HCT116 (cell line): ENCODE measurements around the gene OLFML3. TPM values are rescaled to one million over a fixed set of nuclear protein-coding genes. Genes with fewer than 3 reads are reported as not detected.

Experiments used
- ATAC-seq: fragments of 200-7000 bp; cut with Tn5 transposase; 2 replicates; pipeline ENCODE4 v1.9.1; 2020; ENCODE audit warnings: mild to moderate bottlenecking, moderate library complexity
- BruUV-seq: library from RNA; stranded (reverse); fragments of 400-500 nt; replicated peaks from 2 replicates; lab custom pipeline; 2021; lab: Mats Ljungman, UMichigan
- CTCF ChIA-PET: fragments of 300-600 bp; sonication (Branson Sonifier 250); formaldehyde crosslinking; loops from one replicate; lab custom pipeline; 2021; ENCODE audit warnings: antibody characterized with exemption; lab: Charles Lee
- POLR2A ChIA-PET: fragments of 300-600, 350-600 bp; sonication (Branson Sonifier 250); formaldehyde crosslinking; loops from one replicate; lab custom pipeline; 2021; ENCODE audit warnings: antibody characterized with exemption; lab: Charles Lee
- RAD21 ChIA-PET, 2 experiments: fragments of 300-600 bp; sonication (Branson Sonifier 250); formaldehyde crosslinking; loops; one replicate each; lab custom pipeline; 2023; ENCODE audit warnings: low total read pairs in 2 of 2; ENCODE audit not compliant: uncharacterized antibody in 2 of 2, unreplicated experiment in 2 of 2, low non-redundant PET in 1 of 2; lab: Charles Lee
- DNase-seq: peaks from one replicate; pipeline ENCODE4 v3.0.0-alpha.2; 2010; ENCODE audit warnings: low read depth, low spot score
- H2AFZ ChIP-seq: fragments of 200-600 bp; shearing (Covaris generic), sonication (generic); 2 replicates; pipeline ENCODE4 v1.6.1; 2017; ENCODE audit warnings: low read depth, mixed run types, mixed read lengths, antibody characterized with exemption, low read length; ENCODE audit not compliant: poor library complexity, severe bottlenecking
- H3K27ac ChIP-seq: 2 replicates; pipeline ENCODE4 v1.5.1; 2012; ENCODE audit warnings: low read depth, low read length
- H3K27me3 ChIP-seq: fragments of 200-600 bp; sonication (generic); 2 replicates; pipeline ENCODE4 v1.6.1; 2016; ENCODE audit warnings: mixed run types, low read length, mixed read lengths; ENCODE audit not compliant: insufficient read depth
- H3K36me3 ChIP-seq, 2 experiments: fragments of 200-500 bp in 1 of 2; fragments of 200-600 bp in 1 of 2; sonication (Bioruptor generic) in 1 of 2; sonication (generic) in 1 of 2; 2 replicates each; pipeline versions ENCODE4 v1.5.1 to v1.6.1; 2014 to 2016; ENCODE audit warnings: low read length in 2 of 2, inconsistent platforms in 1 of 2, mixed read lengths in 1 of 2, mixed run types in 1 of 2; ENCODE audit not compliant: insufficient read depth in 2 of 2, control insufficient read depth in 1 of 2
- H3K4me1 ChIP-seq, 2 experiments: fragments of 200-600 bp in 1 of 2; sonication (generic) in 1 of 2; 2 replicates each; pipeline versions ENCODE4 v1.5.1 to v1.6.1; 2012 to 2017; ENCODE audit warnings: low read length in 2 of 2, inconsistent platforms in 1 of 2, mild to moderate bottlenecking in 1 of 2, mixed read lengths in 1 of 2, mixed run types in 1 of 2, moderate library complexity in 1 of 2; ENCODE audit not compliant: insufficient read depth in 2 of 2, control insufficient read depth in 1 of 2
- H3K4me2 ChIP-seq: fragments of 200-600 bp; sonication (generic); 2 replicates; pipeline ENCODE4 v1.6.1; 2017; ENCODE audit warnings: mixed run types, low read length, mixed read lengths
- H3K4me3 ChIP-seq, 2 experiments: fragments of 200-600 bp in 1 of 2; sonication (generic) in 1 of 2; replicated peaks in 1 of 2; 2 replicates each; pipeline ENCODE4 v1.5.1; 2011 to 2016; ENCODE audit warnings: low read length in 2 of 2, control low read depth in 1 of 2, low read depth in 1 of 2, mild to moderate bottlenecking in 1 of 2, mixed read lengths in 1 of 2, mixed run types in 1 of 2
- H3K79me2 ChIP-seq: fragments of 200-600 bp; sonication (generic); 2 replicates; pipeline ENCODE4 v1.6.1; 2017; ENCODE audit warnings: mild to moderate bottlenecking, mixed run types, low read length, moderate library complexity, mixed read lengths; ENCODE audit not compliant: insufficient read depth
- H3K9ac ChIP-seq: fragments of 200-600 bp; sonication (generic); 2 replicates; pipeline ENCODE4 v1.6.1; 2016; ENCODE audit warnings: low read length, mixed read lengths
- H3K9me2 ChIP-seq: fragments of 200-600 bp; sonication (generic), shearing (Covaris generic); 2 replicates; pipeline ENCODE4 v1.6.1; 2017; ENCODE audit warnings: mixed run types, mild to moderate bottlenecking, moderate library complexity; ENCODE audit not compliant: insufficient read depth
- H3K9me3 ChIP-seq, 2 experiments: fragments of 200-500 bp in 1 of 2; fragments of 200-600 bp in 1 of 2; sonication (Bioruptor generic) in 1 of 2; sonication (generic) in 1 of 2; 2 replicates each; pipeline ENCODE4 v1.6.1; 2014 to 2017; ENCODE audit warnings: low read length in 2 of 2, mixed read lengths in 2 of 2, inconsistent platforms in 1 of 2, low read depth in 1 of 2, mild to moderate bottlenecking in 1 of 2, mixed run types in 1 of 2, moderate library complexity in 1 of 2; ENCODE audit not compliant: control insufficient read depth in 1 of 2, insufficient read depth in 1 of 2
- H4K20me1 ChIP-seq: fragments of 200-600 bp; sonication (generic), shearing (Covaris generic); 2 replicates; pipeline ENCODE4 v1.6.1; 2017; ENCODE audit warnings: mixed run types, mild to moderate bottlenecking, moderate library complexity; ENCODE audit not compliant: insufficient read depth
- CBX3 ChIP-seq: IDR thresholded peaks from 2 replicates; pipeline ENCODE4 v1.6.1; 2012; ENCODE audit warnings: low read depth
- CEBPB ChIP-seq: IDR thresholded peaks from 2 replicates; pipeline ENCODE4 v1.6.1; 2012; ENCODE audit warnings: low read depth
- CTCF ChIP-seq, 3 experiments: fragments of 200-600 bp in 1 of 3; sonication (generic) in 1 of 3; IDR thresholded peaks in 2 of 3; conservative IDR thresholded peaks in 1 of 3; 2 replicates each; pipeline ENCODE4 v1.5.1; 2012 to 2017; ENCODE audit warnings: low read depth in 2 of 3, low read length in 2 of 3, antibody characterized with exemption in 1 of 3, borderline replicate concordance in 1 of 3, control low read depth in 1 of 3, mild to moderate bottlenecking in 1 of 3, mixed read lengths in 1 of 3, mixed run types in 1 of 3, moderate library complexity in 1 of 3; ENCODE audit not compliant: insufficient read depth in 1 of 3
- EGR1 ChIP-seq: IDR thresholded peaks from 2 replicates; pipeline ENCODE4 v1.6.1; 2012; ENCODE audit warnings: low read depth
- ELF1 ChIP-seq: IDR thresholded peaks from 2 replicates; pipeline ENCODE4 v1.6.1; 2012; ENCODE audit warnings: low read depth, borderline replicate concordance
- EZH2 ChIP-seq: fragments of 200-600 bp; sonication (generic); IDR thresholded peaks from 2 replicates; pipeline ENCODE4 v1.6.1; 2017; ENCODE audit warnings: antibody characterized with exemption, mixed run types
- EZH2phosphoT487 ChIP-seq: fragments of 200-600 bp; IDR thresholded peaks from 2 replicates; pipeline ENCODE4 v1.6.1; 2018; ENCODE audit warnings: antibody characterized with exemption, borderline replicate concordance
- JUND ChIP-seq: IDR thresholded peaks from 2 replicates; pipeline ENCODE4 v1.6.1; 2012
- POLR2AphosphoS5 ChIP-seq: IDR thresholded peaks from 2 replicates; pipeline ENCODE4 v1.6.1; 2011; ENCODE audit warnings: mild to moderate bottlenecking, low read depth, low read length, moderate library complexity
- RAD21 ChIP-seq: IDR thresholded peaks from 2 replicates; pipeline ENCODE4 v1.6.1; 2012; ENCODE audit warnings: low read depth, mild to moderate bottlenecking
- SIN3A ChIP-seq: IDR thresholded peaks from 2 replicates; pipeline ENCODE4 v1.6.1; 2012; ENCODE audit warnings: low read depth
- SP1 ChIP-seq: IDR thresholded peaks from 2 replicates; pipeline ENCODE4 v1.6.1; 2012; ENCODE audit warnings: low read depth
- SRF ChIP-seq: IDR thresholded peaks from 2 replicates; pipeline ENCODE4 v1.6.1; 2012; ENCODE audit warnings: low read depth
- YY1 ChIP-seq: IDR thresholded peaks from 2 replicates; pipeline ENCODE4 v1.6.1; 2011; ENCODE audit warnings: low read length, low read depth, moderate library complexity, mild to moderate bottlenecking; ENCODE audit not compliant: insufficient replicate concordance; ENCODE audit errors: extremely low read depth
- ZBTB33 ChIP-seq: IDR thresholded peaks from 2 replicates; pipeline ENCODE4 v1.6.1; 2011; ENCODE audit warnings: mild to moderate bottlenecking, low read length, moderate library complexity; ENCODE audit not compliant: insufficient replicate concordance; ENCODE audit errors: extremely low read depth
- ZFX ChIP-seq: fragments of 450-650 bp; IDR thresholded peaks from 2 replicates; pipeline ENCODE4 v1.6.1; 2017
- intact Hi-C: fragments of 100-400 bp; cut with micrococcal nuclease; formaldehyde crosslinking; loops from 2 replicates; pipeline ENCODE4 v1.10.0; 2022
- total RNA-seq: library from RNA; stranded (reverse); gene quantifications from one replicate; pipeline ENCODE4 v1.2.1, GENCODE V29; 2021; ENCODE audit not compliant: unreplicated experiment

OLFML3 gene
- total RNA-seq, 1 experiment from 2014 or later: 0.25 TPM

DNA sequence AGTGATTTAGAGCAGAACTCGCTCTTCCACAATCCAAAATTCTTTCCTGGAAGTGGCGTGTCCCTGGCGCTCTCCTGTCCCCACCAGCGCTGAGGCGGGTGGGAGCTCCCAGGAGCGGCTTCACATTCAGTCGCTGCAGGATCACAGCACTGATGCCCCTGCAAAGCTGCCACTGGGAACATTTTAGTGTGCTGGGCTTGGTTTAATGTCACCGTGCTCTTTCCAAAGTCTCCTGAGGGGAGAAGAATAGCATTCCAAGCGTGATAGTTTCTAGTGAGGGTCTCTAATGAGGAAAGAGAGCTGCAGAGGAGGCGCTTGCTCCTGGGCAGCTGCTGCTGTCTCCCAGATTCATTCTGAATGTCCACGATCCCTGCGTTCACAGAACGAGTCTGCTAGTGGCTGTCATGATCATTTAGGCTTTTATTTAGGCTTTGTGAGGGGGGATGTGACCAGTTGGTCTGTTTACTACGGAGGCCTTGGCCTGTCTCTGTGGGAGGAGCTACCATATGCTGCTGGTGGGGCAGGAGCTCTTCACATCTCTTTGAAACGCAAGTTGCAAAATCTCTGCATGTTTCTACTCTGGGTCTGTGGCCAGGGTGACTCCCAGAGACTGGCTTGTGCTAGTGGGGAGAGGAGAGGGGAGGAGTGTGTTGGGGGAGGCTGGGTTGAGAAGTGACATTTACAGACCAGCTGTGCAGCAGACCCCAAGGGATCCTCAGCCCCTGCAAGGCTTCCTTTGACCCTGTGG lies 23.4 kb downstream of the OLFML3 start (continued):
- TF ChIP-seq CTCF (IDR thresholded peaks at IDR 0.05 in 2 of 3, conservative IDR thresholded peaks at IDR 0.05 in 1 of 3; ENCODE audit: borderline replicate concordance in 1 of 3, insufficient read depth in 1 of 3, low read depth in 2 of 3, low read length in 2 of 3) (no peak), ZBTB33 (no peak), JUND (no peak), EGR1 (no peak), CEBPB (no peak), ZFX (no peak), EZH2phosphoT487 (no peak)

- ChIA-PET RAD21 (no interaction called here), CTCF (interaction anchor here (0.9 kb wide), 1 partner anchor 279 kb away, joined by 4 read pairs; no protein-coding TSS in a partner anchor), POLR2A (no interaction called here)
- H4K20me1 ChIP-seq: no peaks in the 10 kb centered on the region
- no peaks in the 10 kb centered on the region for H3K9me3 ChIP-seq
- no peak overlapping the region for H2AFZ ChIP-seq
- H3K36me3 ChIP-seq: no peaks in the 10 kb centered on the region
- H3K27ac ChIP-seq: no peak overlapping the region
- H3K9me2 ChIP-seq: no peaks in the 10 kb centered on the region
- intact Hi-C loops: no loop called here
- no peak overlapping the region for H3K4me2 ChIP-seq
- no peak for ATAC-seq
- DNase-seq: no peak
- BruUV-seq: no TSS peak
- H3K4me3 ChIP-seq: no peak overlapping the region
- H3K79me2 ChIP-seq: no peaks in the 10 kb centered on the region
- H3K27me3 ChIP-seq: no peaks in the 10 kb centered on the region
- no peak overlapping the region for H3K9ac ChIP-seq
- H3K4me1 ChIP-seq: peaks cover 0 to under 1% of the 10 kb centered on the region in 2 experiments; a peak in 1 of 4 replicates
- TF ChIP-seq POLR2AphosphoS5 (no peak), ZBTB33 (no peak), RAD21 (no peak), SIN3A (no peak), ELF1 (no peak), EZH2phosphoT487 (no peak), SP1 (no peak), EZH2 (no peak), EGR1 (no peak), YY1 (no peak), CBX3 (no peak), SRF (no peak)
Observed at GRCh38 chr1:114003431-114003830, 24.2 kb downstream of the OLFML3 start.
